SK-N-SH (cell line): ENCODE data around the gene LIPA.

Experiments
- CHD2 ChIP-seq: fragments of 150-350 bp; IDR thresholded peaks from 2 replicates; pipeline ENCODE4 v1.6.1; 2018; ENCODE audit warnings: low read length; ENCODE audit not compliant: partially characterized antibody
- CTCF ChIP-seq: fragments of 200-600 bp; sonication (generic); IDR thresholded peaks from 2 replicates; pipeline ENCODE4 v1.6.1; 2017; ENCODE audit warnings: antibody characterized with exemption, mild to moderate bottlenecking, moderate library complexity
- EP300 ChIP-seq, 2 experiments: IDR thresholded peaks; 2 replicates each; pipeline versions ENCODE4 v1.4.0 to v1.6.1; 2012; ENCODE audit warnings: borderline replicate concordance in 1 of 2, low read depth in 1 of 2, low read length in 1 of 2
- EZH2phosphoT487 ChIP-seq: fragments of 200-600 bp; sonication (generic); IDR thresholded peaks from 2 replicates; pipeline ENCODE4 v1.6.1; 2017; ENCODE audit warnings: low read depth, mixed run types, mild to moderate bottlenecking, antibody characterized with exemption, moderate library complexity, borderline replicate concordance
- IRF3 ChIP-seq: fragments of 150-350 bp; IDR thresholded peaks from 2 replicates; pipeline ENCODE4 v1.6.1; 2016; ENCODE audit warnings: mild to moderate bottlenecking, low read depth, low read length
- MEF2A ChIP-seq: IDR thresholded peaks from 2 replicates; pipeline ENCODE4 v1.4.0; 2012; ENCODE audit warnings: low read depth, borderline replicate concordance
- SIN3A ChIP-seq: IDR thresholded peaks from 2 replicates; pipeline ENCODE4 v1.6.1; 2012; ENCODE audit warnings: low read depth, mild to moderate bottlenecking, low read length, moderate library complexity, borderline replicate concordance
- SMC3 ChIP-seq: IDR thresholded peaks from 2 replicates; pipeline ENCODE4 v1.6.1; 2012; ENCODE audit warnings: low read depth, low read length, improper control_type of control experiment
- TCF12 ChIP-seq: IDR thresholded peaks from 2 replicates; pipeline ENCODE4 v1.4.0; 2012
- YY1 ChIP-seq: IDR thresholded peaks from 2 replicates; pipeline ENCODE4 v1.4.0; 2012; ENCODE audit warnings: low read depth, mild to moderate bottlenecking

GRCh38 chr10:89216056-89216455 is 35.5 kb downstream of the LIPA start:
- TF ChIP-seq YY1 (no peak), MEF2A (no peak), CTCF (no peak), IRF3 (no peak), TCF12 (no peak), SMC3 (no peak), EZH2phosphoT487 (no peak), CHD2 (no peak), EP300 (IDR thresholded peaks at IDR 0.05; ENCODE audit: borderline replicate concordance in 1 of 2, low read depth in 1 of 2, low read length in 1 of 2) (no peak), SIN3A (no peak)
